Stimulated activated memory B cell treated with anti-CD40 and anti-IgM and Interleukin-4, amounts not matched to agents 10 μg/mL and 1 μg/mL and 100 μg/mL, for 72 hours (primary cell): ENCODE results near the gene NDOR1.
"Not testable (repeated sequence)": the region's sequence is repeated elsewhere in the genome, so short reads cannot be mapped to it uniquely, and the experiment has no call there.

Experiments
- ATAC-seq: fragments of 150-1000 bp; cut with Tn5 transposase; 2 replicates; pipeline ENCODE4 v1.10.0; 2021
- H3K27ac Mint-ChIP-seq: one replicate; pipeline ENCODE4 v1.8.0; 2022; ENCODE audit warnings: mild to moderate bottlenecking, mixed read lengths
- H3K27me3 Mint-ChIP-seq: one replicate; pipeline ENCODE4 v1.8.0; 2022; ENCODE audit warnings: mixed read lengths
- H3K36me3 Mint-ChIP-seq: one replicate; pipeline ENCODE4 v1.8.0; 2022; ENCODE audit warnings: mixed read lengths
- H3K4me1 Mint-ChIP-seq: one replicate; pipeline ENCODE4 v1.8.0; 2022; ENCODE audit warnings: mixed read lengths
- H3K4me3 Mint-ChIP-seq: one replicate; pipeline ENCODE4 v1.8.0; 2022; ENCODE audit warnings: mild to moderate bottlenecking, moderate library complexity, mixed read lengths
- H3K9me3 Mint-ChIP-seq: one replicate; pipeline ENCODE4 v1.8.0; 2022; ENCODE audit warnings: mixed read lengths

Gene NDOR1

GRCh38 chr9:137243266-137243625 is 37.7 kb downstream of the NDOR1 start:
- Mint-ChIP-seq H3K4me3 (peak overlapping the region; percentile 78), H3K36me3 (peaks cover 16% of the 10 kb centered on the region), H3K4me1 (peaks cover 42% of the 10 kb centered on the region)
- ATAC-seq, H3K27ac Mint-ChIP-seq, H3K9me3 Mint-ChIP-seq, H3K27me3 Mint-ChIP-seq: not testable (repeated sequence)

GRCh38 chr9:137243626-137244485 is 38.4 kb downstream of the NDOR1 start:
- H3K27ac Mint-ChIP-seq = no peak overlapping the region

GRCh38 chr9:137244486-137245449 is 39.3 kb downstream of the NDOR1 start:
- no peak for ATAC-seq
- H3K36me3 Mint-ChIP-seq = peaks cover 16% of the 10 kb centered on the region
- peaks cover 27% of the 10 kb centered on the region for H3K4me1 Mint-ChIP-seq
- H3K27ac Mint-ChIP-seq = no peak overlapping the region
- H3K9me3 Mint-ChIP-seq = no peaks in the 10 kb centered on the region
- no peaks in the 10 kb centered on the region for H3K27me3 Mint-ChIP-seq
- H3K4me3 Mint-ChIP-seq = no peak overlapping the region

More at GRCh38 chr9:137243626-137244485, 38.4 kb downstream of the NDOR1 start:
- Mint-ChIP-seq H3K4me3 (no peak overlapping the region), H3K9me3 (no peaks in the 10 kb centered on the region), H3K27me3 (no peaks in the 10 kb centered on the region), H3K36me3 (peaks cover 16% of the 10 kb centered on the region), H3K4me1 (peaks cover 36% of the 10 kb centered on the region)
- no peak for ATAC-seq

GRCh38 chr9:137245450-137246421 is 40.2 kb downstream of the NDOR1 start:
- Mint-ChIP-seq H3K4me1 (peaks cover 26% of the 10 kb centered on the region), H3K4me3 (no peak overlapping the region), H3K27me3 (no peaks in the 10 kb centered on the region), H3K27ac (no peak overlapping the region), H3K36me3 (peaks cover 16% of the 10 kb centered on the region), H3K9me3 (no peaks in the 10 kb centered on the region)
- ATAC-seq = no peak

- no peak for ATAC-seq
- Mint-ChIP-seq H3K9me3 (no peaks in the 10 kb centered on the region), H3K4me3 (no peak overlapping the region), H3K27ac (no peak overlapping the region), H3K4me1 (peaks cover 22% of the 10 kb centered on the region), H3K27me3 (no peaks in the 10 kb centered on the region), H3K36me3 (peaks cover 13% of the 10 kb centered on the region)
These were observed 41.8 kb downstream of the NDOR1 start for GRCh38 chr9:137247135-137247915.

GRCh38 chr9:137247916-137248175 is 42.3 kb downstream of the NDOR1 start:
- no peak for ATAC-seq
- H3K4me3 Mint-ChIP-seq = no peak overlapping the region

GRCh38 chr9:137250329-137251193 is 45.1 kb downstream of the NDOR1 start:
- Mint-ChIP-seq H3K36me3 (no peaks in the 10 kb centered on the region), H3K27me3 (no peaks in the 10 kb centered on the region), H3K27ac (no peak overlapping the region), H3K4me3 (no peak overlapping the region), H3K4me1 (peaks cover 18% of the 10 kb centered on the region), H3K9me3 (no peaks in the 10 kb centered on the region)
- ATAC-seq = no peak

More at GRCh38 chr9:137247916-137248175, 42.3 kb downstream of the NDOR1 start:
- H3K9me3 Mint-ChIP-seq = no peaks in the 10 kb centered on the region
- H3K4me1 Mint-ChIP-seq = peaks cover 19% of the 10 kb centered on the region
- no peaks in the 10 kb centered on the region for H3K27me3 Mint-ChIP-seq
- no peak overlapping the region for H3K27ac Mint-ChIP-seq
- H3K36me3 Mint-ChIP-seq = peaks cover 8% of the 10 kb centered on the region

GRCh38 chr9:137251194-137251461 is 45.6 kb downstream of the NDOR1 start, which contains the start of gene STPG3:
TSS of gene STPG3 (plus strand) at chr9:137251286. CDS start at chr9:137251287, 1 bp downstream.
- H3K27ac Mint-ChIP-seq = no peak within 1 kb of the TSS
- no peak for ATAC-seq
- no peaks in the 10 kb centered on the region for H3K27me3 Mint-ChIP-seq
- H3K36me3 Mint-ChIP-seq = no peaks in the 10 kb centered on the region
- H3K9me3 Mint-ChIP-seq = no peaks in the 10 kb centered on the region
- no peak within 1 kb of the TSS for H3K4me3 Mint-ChIP-seq
- H3K4me1 Mint-ChIP-seq = peaks cover 21% of the 10 kb centered on the region

GRCh38 chr9:137251490-137252268 is 46.2 kb downstream of the NDOR1 start:
- H3K9me3 Mint-ChIP-seq = no peaks in the 10 kb centered on the region
- H3K27ac Mint-ChIP-seq = no peak overlapping the region
- ATAC-seq = no peak
- no peaks in the 10 kb centered on the region for H3K36me3 Mint-ChIP-seq
- H3K4me1 Mint-ChIP-seq = peaks cover 27% of the 10 kb centered on the region
- no peaks in the 10 kb centered on the region for H3K27me3 Mint-ChIP-seq
- no peak overlapping the region for H3K4me3 Mint-ChIP-seq

- H3K36me3 Mint-ChIP-seq = no peaks in the 10 kb centered on the region
- no peak overlapping the region for H3K27ac Mint-ChIP-seq
- no peaks in the 10 kb centered on the region for H3K9me3 Mint-ChIP-seq
- H3K4me3 Mint-ChIP-seq = no peak overlapping the region
- H3K27me3 Mint-ChIP-seq = no peaks in the 10 kb centered on the region
- H3K4me1 Mint-ChIP-seq = peaks cover 32% of the 10 kb centered on the region
- ATAC-seq = no peak
These were observed 47.3 kb downstream of the NDOR1 start for GRCh38 chr9:137252555-137253506.

GRCh38 chr9:137253717-137254623 is 48.5 kb downstream of the NDOR1 start:
- H3K4me1 Mint-ChIP-seq = peaks cover 32% of the 10 kb centered on the region
- H3K4me3 Mint-ChIP-seq = peak overlapping the region; percentile 73
- no peak for ATAC-seq
- H3K27me3 Mint-ChIP-seq = no peaks in the 10 kb centered on the region
- H3K9me3 Mint-ChIP-seq = no peaks in the 10 kb centered on the region
- H3K27ac Mint-ChIP-seq = peak overlapping the region; percentile 29
- H3K36me3 Mint-ChIP-seq = no peaks in the 10 kb centered on the region
